ENCODE measurements around the gene KCNC3.

- TF ChIP-seq CEBPB (IDR thresholded peaks at IDR 0.05; ENCODE audit: borderline replicate concordance, low read depth, low read length) (no peak), ZNF460 (CRISPR knock-in tag; IDR thresholded peaks at IDR 0.05; ENCODE audit: borderline replicate concordance) (no peak), ATF1 (CRISPR knock-in tag; IDR thresholded peaks at IDR 0.05) (no peak), JUND (CRISPR knock-in tag; IDR thresholded peaks at IDR 0.05) (no peak), CC2D1A (CRISPR knock-in tag; IDR thresholded peaks at IDR 0.05) (no peak), KAT7 (CRISPR knock-in tag; IDR thresholded peaks at IDR 0.05; ENCODE audit: borderline replicate concordance) (no peak), TCF12 (IDR thresholded peaks at IDR 0.05) (no peak), TCF12 (CRISPR knock-in tag; IDR thresholded peaks at IDR 0.05) (no peak), ZNF20 (CRISPR knock-in tag; IDR thresholded peaks at IDR 0.05) (no peak), ZNF10 (CRISPR knock-in tag; IDR thresholded peaks at IDR 0.05; ENCODE audit: borderline replicate concordance, low read depth) (no peak), MZF1 (CRISPR knock-in tag; IDR thresholded peaks at IDR 0.05; ENCODE audit: borderline replicate concordance) (no peak), ZMAT5 (CRISPR knock-in tag; IDR thresholded peaks at IDR 0.05; ENCODE audit: borderline replicate concordance, low read depth) (no peak), MAFK (conservative IDR thresholded peaks at IDR 0.05 in 1 of 2, IDR thresholded peaks at IDR 0.05 in 1 of 2; ENCODE audit: low read length in 2 of 2) (no peak), GABPA (IDR thresholded peaks at IDR 0.05; ENCODE audit: low read depth, low read length) (no peak), GABPA (CRISPR knock-in tag; IDR thresholded peaks at IDR 0.05; ENCODE audit: low read depth) (no peak)
Observed at GRCh38 chr19:50266041-50266440, 63.1 kb downstream of the KCNC3 start.

Data from HepG2 (cell line).